Stimulated activated naive CD8-positive, alpha-beta T cell treated with anti-CD3 and anti-CD28 coated beads, Interleukin-15, amount 100 ng/mL, for 72 hours (primary cell): ENCODE data around the gene LORICRIN.
"Not testable (repeated sequence)": the region's sequence is repeated elsewhere in the genome, so short reads cannot be mapped to it uniquely, and the experiment has no call there.

Source experiments
- ATAC-seq: fragments of 150-1000 bp; cut with Tn5 transposase; 2 replicates; pipeline ENCODE4 v1.10.0; 2021; ENCODE audit warnings: mild to moderate bottlenecking, moderate library complexity
- DNase-seq, 2 donors: peaks; one replicate each; pipeline ENCODE4 v3.0.0; 2021 to 2022
- H3K27ac Mint-ChIP-seq, 2 donors: one replicate each; pipeline ENCODE4 v1.8.0; 2022; ENCODE audit warnings: mild to moderate bottlenecking in 2 of 2, mixed read lengths in 2 of 2, moderate library complexity in 2 of 2
- H3K27me3 Mint-ChIP-seq: one replicate; pipeline ENCODE4 v1.8.0; 2022; ENCODE audit warnings: mixed read lengths
- H3K4me1 Mint-ChIP-seq: one replicate; pipeline ENCODE4 v1.8.0; 2022; ENCODE audit warnings: mild to moderate bottlenecking, mixed read lengths
- H3K4me3 Mint-ChIP-seq, 2 donors: one replicate each; pipeline ENCODE4 v1.8.0; 2022; ENCODE audit warnings: mild to moderate bottlenecking in 2 of 2, mixed read lengths in 2 of 2, moderate library complexity in 1 of 2
- H3K9me3 Mint-ChIP-seq, 2 donors: one replicate each; pipeline ENCODE4 v1.8.0; 2022; ENCODE audit warnings: mixed read lengths in 2 of 2

LORICRIN gene, protein sequence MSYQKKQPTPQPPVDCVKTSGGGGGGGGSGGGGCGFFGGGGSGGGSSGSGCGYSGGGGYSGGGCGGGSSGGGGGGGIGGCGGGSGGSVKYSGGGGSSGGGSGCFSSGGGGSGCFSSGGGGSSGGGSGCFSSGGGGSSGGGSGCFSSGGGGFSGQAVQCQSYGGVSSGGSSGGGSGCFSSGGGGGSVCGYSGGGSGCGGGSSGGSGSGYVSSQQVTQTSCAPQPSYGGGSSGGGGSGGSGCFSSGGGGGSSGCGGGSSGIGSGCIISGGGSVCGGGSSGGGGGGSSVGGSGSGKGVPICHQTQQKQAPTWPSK

GRCh38 chr1:153259387-153259786 lies at the start of gene LORICRIN:
TSS of gene LORICRIN (plus strand) at chr1:153259687. CDS start at chr1:153260950, 1,263 bp downstream.
- H3K27me3 Mint-ChIP-seq, result peaks cover 61% of the 10 kb centered on the region
- H3K9me3 Mint-ChIP-seq, result no peaks in the 10 kb centered on the region
- peaks cover 30% of the 10 kb centered on the region for H3K4me1 Mint-ChIP-seq
- DNase-seq, result no peak
- H3K27ac Mint-ChIP-seq, result no peak within 1 kb of the TSS
- ATAC-seq, result no peak
- peak within 1 kb of the TSS; percentile 27 to 28 for H3K4me3 Mint-ChIP-seq

DNA sequence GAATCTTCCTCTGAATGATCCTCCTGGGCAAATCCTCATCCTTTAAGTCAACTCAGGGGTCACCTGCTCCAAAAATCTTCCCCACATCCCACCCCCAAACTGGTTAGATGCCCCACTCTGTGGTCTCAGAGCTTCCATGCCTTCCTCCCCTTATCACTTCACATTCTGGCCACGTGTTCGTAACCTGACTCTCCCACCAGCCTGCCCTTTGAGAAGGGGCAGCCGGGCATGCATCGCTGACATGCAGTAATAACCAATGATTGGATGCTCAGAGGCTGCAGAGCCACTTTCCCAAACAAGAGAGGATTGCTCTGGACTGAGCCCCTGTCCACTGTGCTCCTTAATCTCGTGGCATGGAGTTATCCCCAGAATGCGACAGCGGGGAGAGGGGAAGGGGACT lies 49.3 kb upstream of the LORICRIN start:
- Mint-ChIP-seq H3K9me3 (no peaks in the 10 kb centered on the region), H3K27ac (peak overlapping the region in 1 of 2 donors; percentile 72), H3K4me1 (no peaks in the 10 kb centered on the region), H3K4me3 (no peak overlapping the region), H3K27me3 (peaks cover 44% of the 10 kb centered on the region)
- DNase-seq, result no peak
- ATAC-seq, result no peak

GRCh38 chr1:153212201-153212600 lies 47.3 kb upstream of the LORICRIN start:
- H3K27ac Mint-ChIP-seq, result no peak overlapping the region

GRCh38 chr1:153213519-153213918 lies 46.0 kb upstream of the LORICRIN start:
- no peaks in the 10 kb centered on the region for H3K9me3 Mint-ChIP-seq
- no peak overlapping the region for H3K27ac Mint-ChIP-seq
- H3K27me3 Mint-ChIP-seq, result peaks cover 26% of the 10 kb centered on the region
- H3K4me3 Mint-ChIP-seq, result no peak overlapping the region
- no peaks in the 10 kb centered on the region for H3K4me1 Mint-ChIP-seq
- DNase-seq (no peak), ATAC-seq (no peak)

More at GRCh38 chr1:153212201-153212600, 47.3 kb upstream of the LORICRIN start:
- DNase-seq (no peak), ATAC-seq (no peak)
- H3K27me3 Mint-ChIP-seq, result peaks cover 29% of the 10 kb centered on the region
- no peaks in the 10 kb centered on the region for H3K9me3 Mint-ChIP-seq
- H3K4me3 Mint-ChIP-seq, result no peak overlapping the region
- H3K4me1 Mint-ChIP-seq, result no peaks in the 10 kb centered on the region

- peaks cover 10% of the 10 kb centered on the region for H3K27me3 Mint-ChIP-seq
- H3K9me3 Mint-ChIP-seq, result no peaks in the 10 kb centered on the region
- ATAC-seq (no peak), DNase-seq (no peak)
- no peak within 1 kb of the TSS for H3K27ac Mint-ChIP-seq
- no peak within 1 kb of the TSS for H3K4me3 Mint-ChIP-seq
- no peaks in the 10 kb centered on the region for H3K4me1 Mint-ChIP-seq
Measured at GRCh38 chr1:153217212-153217611, 42.3 kb upstream of the LORICRIN start, which contains the start of gene PRR9. TSS of gene PRR9 (plus strand) at chr1:153217584. CDS start at chr1:153218145, 561 bp downstream.

GRCh38 chr1:153217744-153218416 lies 41.6 kb upstream of the LORICRIN start:
- ATAC-seq (no peak), DNase-seq (no peak)
- no peaks in the 10 kb centered on the region for H3K4me1 Mint-ChIP-seq
- H3K27ac Mint-ChIP-seq, result no peak overlapping the region
- H3K4me3 Mint-ChIP-seq, result no peak overlapping the region
- H3K27me3 Mint-ChIP-seq, result peaks cover 3% of the 10 kb centered on the region
- H3K9me3 Mint-ChIP-seq, result no peaks in the 10 kb centered on the region

GRCh38 chr1:153220606-153221303 lies 38.7 kb upstream of the LORICRIN start:
- no peaks in the 10 kb centered on the region for H3K27me3 Mint-ChIP-seq
- no peaks in the 10 kb centered on the region for H3K4me1 Mint-ChIP-seq
- no peak for DNase-seq
- no peak overlapping the region for H3K27ac Mint-ChIP-seq
- no peaks in the 10 kb centered on the region for H3K9me3 Mint-ChIP-seq
- ATAC-seq, result no peak
- H3K4me3 Mint-ChIP-seq, result no peak overlapping the region

DNA sequence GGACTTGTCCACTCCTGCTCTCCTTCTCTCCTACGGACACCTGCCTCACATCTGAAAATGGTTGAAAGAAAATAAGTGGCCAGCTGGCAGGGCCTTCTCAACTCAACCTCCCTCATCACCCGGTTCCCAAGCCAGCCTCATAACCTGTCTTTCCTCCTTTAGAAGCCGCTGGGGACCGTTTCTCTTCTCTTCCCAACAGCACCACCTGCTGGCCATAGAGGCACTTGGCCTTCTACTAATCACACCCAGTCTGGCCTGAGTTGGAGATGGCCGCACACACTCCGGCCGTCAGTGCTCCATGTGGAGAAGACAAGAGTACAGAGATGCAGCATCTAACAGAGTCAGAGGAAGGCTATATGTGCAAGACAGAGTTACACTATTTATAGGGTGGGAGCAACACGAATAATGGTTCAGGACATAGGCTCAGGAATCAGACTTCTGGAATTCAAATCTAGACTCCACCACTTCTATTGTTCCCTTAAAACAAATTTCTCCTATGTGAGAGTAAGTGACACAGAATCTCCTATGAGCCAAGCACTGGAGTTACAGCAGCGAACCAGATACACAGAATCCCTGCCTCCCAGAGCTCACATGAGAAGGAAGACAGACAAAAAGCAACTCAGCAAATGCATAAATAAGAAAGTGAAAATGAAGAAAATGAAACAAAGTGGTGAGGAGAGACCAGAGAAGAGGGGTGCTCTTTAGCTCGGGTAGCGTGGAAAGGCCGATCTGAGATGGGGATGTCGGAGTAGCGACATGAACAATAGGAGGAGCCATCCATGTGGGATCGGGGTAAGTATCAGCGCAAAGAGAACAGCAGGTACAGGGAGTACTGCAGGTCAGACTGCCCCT lies 36.2 kb upstream of the LORICRIN start:
- H3K27me3 Mint-ChIP-seq, H3K4me3 Mint-ChIP-seq, H3K27ac Mint-ChIP-seq, H3K4me1 Mint-ChIP-seq, H3K9me3 Mint-ChIP-seq: not testable (repeated sequence)
- ATAC-seq (peak; percentile 83), DNase-seq (peak; percentile 50 to 59)

- Mint-ChIP-seq H3K27ac (no peak overlapping the region), H3K27me3 (no peaks in the 10 kb centered on the region), H3K4me3 (no peak overlapping the region), H3K9me3 (no peaks in the 10 kb centered on the region), H3K4me1 (no peaks in the 10 kb centered on the region)
- no peak for ATAC-seq
- no peak for DNase-seq
Measured at GRCh38 chr1:153227810-153228209, 31.7 kb upstream of the LORICRIN start.

DNA sequence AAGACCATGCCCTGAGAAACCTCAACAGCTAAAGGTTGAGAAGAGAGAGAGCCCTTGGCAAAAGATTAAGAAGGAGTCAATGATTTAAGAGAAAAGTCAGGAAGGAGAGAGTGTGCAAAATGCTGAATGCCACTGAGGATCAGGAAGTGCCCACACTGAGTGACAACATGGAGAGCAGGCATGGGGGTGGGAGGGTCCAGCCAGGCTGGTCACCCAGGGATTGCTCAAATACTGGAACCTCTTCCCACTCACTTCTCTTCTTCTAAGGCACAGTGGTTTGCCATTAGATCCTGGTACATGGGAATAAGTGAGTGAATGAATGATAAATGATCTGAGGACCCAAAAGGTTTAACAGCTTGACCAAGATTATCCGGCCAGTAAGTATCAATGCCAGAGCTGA lies 31.0 kb upstream of the LORICRIN start:
- no peak overlapping the region for H3K27ac Mint-ChIP-seq
- H3K4me1 Mint-ChIP-seq, result no peaks in the 10 kb centered on the region
- no peaks in the 10 kb centered on the region for H3K9me3 Mint-ChIP-seq
- no peak for ATAC-seq
- H3K27me3 Mint-ChIP-seq, result no peaks in the 10 kb centered on the region
- H3K4me3 Mint-ChIP-seq, result no peak overlapping the region
- DNase-seq, result no peak

GRCh38 chr1:153229076-153229829 lies 30.2 kb upstream of the LORICRIN start:
- not testable (repeated sequence) for H3K27me3 Mint-ChIP-seq, H3K9me3 Mint-ChIP-seq, H3K4me1 Mint-ChIP-seq, H3K27ac Mint-ChIP-seq, H3K4me3 Mint-ChIP-seq
- ATAC-seq (peak; percentile 46), DNase-seq (peak; percentile 23 to 34)

DNA sequence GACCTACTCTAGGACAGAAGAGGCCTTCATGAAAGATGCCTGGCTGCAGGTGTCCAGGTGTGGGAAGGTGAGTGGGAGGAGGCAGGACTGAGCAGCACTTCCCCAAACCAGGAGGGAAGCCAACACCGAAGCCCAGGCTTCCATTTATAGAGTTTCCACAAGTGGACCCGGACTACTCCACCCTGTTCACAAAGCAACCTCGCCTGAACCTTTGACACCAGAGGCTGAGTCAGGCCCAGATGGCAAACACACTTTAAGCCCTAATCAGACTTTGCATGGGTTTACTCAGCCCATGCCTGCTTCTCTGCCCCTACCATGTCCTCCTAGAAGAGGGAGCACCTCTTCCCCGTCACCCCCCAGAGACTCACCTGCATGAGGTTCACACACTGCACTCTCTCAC lies 28.1 kb upstream of the LORICRIN start:
- peak overlapping the region in 1 of 2 donors; percentile 1 for H3K27ac Mint-ChIP-seq
- ATAC-seq (no peak), DNase-seq (no peak)
- no peaks in the 10 kb centered on the region for H3K4me1 Mint-ChIP-seq
- peaks cover 5% of the 10 kb centered on the region for H3K27me3 Mint-ChIP-seq
- no peak overlapping the region for H3K4me3 Mint-ChIP-seq
- no peaks in the 10 kb centered on the region for H3K9me3 Mint-ChIP-seq

GRCh38 chr1:153231785-153232184 lies 27.7 kb upstream of the LORICRIN start:
- no peak overlapping the region for H3K4me3 Mint-ChIP-seq
- H3K27me3 Mint-ChIP-seq, result peaks cover 5% of the 10 kb centered on the region
- no peak overlapping the region for H3K27ac Mint-ChIP-seq
- H3K9me3 Mint-ChIP-seq, result no peaks in the 10 kb centered on the region
- DNase-seq, result no peak
- H3K4me1 Mint-ChIP-seq, result no peaks in the 10 kb centered on the region
- ATAC-seq, result no peak

DNA sequence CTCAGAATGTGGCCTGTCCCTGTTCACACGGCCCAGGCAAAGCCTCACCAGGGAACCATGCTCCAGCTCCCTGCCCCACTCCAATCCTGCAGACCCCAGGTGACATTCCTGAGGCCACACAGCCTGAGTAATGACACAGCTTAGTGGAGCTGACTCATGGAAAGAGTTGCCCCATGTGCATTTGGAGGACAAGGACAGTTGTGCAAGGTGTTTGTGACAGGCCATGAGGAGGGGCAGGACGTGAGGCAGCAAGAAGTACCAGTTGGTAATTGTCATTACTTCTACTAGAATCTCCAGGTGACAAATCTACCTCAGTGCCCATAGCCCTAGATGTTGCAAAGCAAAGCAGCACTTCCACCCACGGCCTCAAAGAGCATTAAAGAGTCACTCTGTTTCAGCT lies 26.9 kb upstream of the LORICRIN start:
- peak overlapping the region in 1 of 2 donors; percentile 64 for H3K27ac Mint-ChIP-seq
- DNase-seq (no peak), ATAC-seq (no peak)
- no peak overlapping the region for H3K4me3 Mint-ChIP-seq
- peaks cover 5% of the 10 kb centered on the region for H3K27me3 Mint-ChIP-seq
- no peaks in the 10 kb centered on the region for H3K9me3 Mint-ChIP-seq
- no peaks in the 10 kb centered on the region for H3K4me1 Mint-ChIP-seq

- Mint-ChIP-seq H3K27ac (no peak overlapping the region), H3K4me1 (no peaks in the 10 kb centered on the region)
Measured at GRCh38 chr1:153233448-153233847, 26.0 kb upstream of the LORICRIN start.

More at GRCh38 chr1:153233448-153233847, 26.0 kb upstream of the LORICRIN start:
- Mint-ChIP-seq H3K27me3 (peaks cover 5% of the 10 kb centered on the region), H3K9me3 (no peaks in the 10 kb centered on the region), H3K4me3 (no peak overlapping the region)
- ATAC-seq, result no peak
- DNase-seq, result no peak
